ENCODE data around the gene YTHDC1. TPM values are rescaled to one million over a fixed set of nuclear protein-coding genes. Genes with fewer than 3 reads are reported as not detected.

YTHDC1 gene
- total and polyA plus RNA-seq, 4 donors = 37.8 to 103 (median 66.8) TPM

DNA sequence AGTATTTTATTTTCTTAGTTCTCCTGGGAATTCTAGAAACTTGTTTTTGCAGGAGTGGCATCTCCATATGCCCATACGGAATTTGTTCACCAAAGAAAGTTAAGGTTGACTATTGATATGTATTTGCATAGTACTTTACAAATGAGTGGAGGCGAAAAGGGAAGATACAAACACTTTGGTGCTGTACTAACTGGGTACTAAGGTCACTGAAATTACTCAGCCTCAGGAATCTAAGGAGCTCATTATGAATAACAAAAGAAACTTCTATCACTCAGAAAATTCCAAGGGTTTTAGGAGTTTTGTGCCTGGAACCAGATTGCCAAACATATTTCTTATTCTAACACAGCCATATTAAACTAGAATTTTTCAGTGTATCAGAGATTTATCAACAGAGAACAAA, 77.0 kb downstream of the YTHDC1 start:
- Histone ChIP-seq H3K36me3 (ENCODE audit: control insufficient read depth in 1 of 2, insufficient read depth in 2 of 2, low read length in 1 of 2) (no peaks in the 10 kb centered on the region), H3K4me1 (ENCODE audit: control insufficient read depth in 1 of 2, insufficient read depth in 2 of 2, low read length in 2 of 2) (no peaks in the 10 kb centered on the region), H3K4me3 (ENCODE audit: low read length in 2 of 2) (no peak overlapping the region), H3K27ac (ENCODE audit: low read depth in 1 of 2, low read length in 2 of 2) (no peak overlapping the region), H3K27me3 (ENCODE audit: control insufficient read depth in 1 of 2, insufficient read depth in 2 of 2, low read length in 1 of 2) (peaks cover 0 to 1% of the 10 kb centered on the region in 2 donors), H3K9me3 (ENCODE audit: control insufficient read depth, low read length) (no peaks in the 10 kb centered on the region)
- intact Hi-C loops (cut with DNase I) = loop anchor here in 1 of 2 donors (2.0 kb wide), 1 partner anchor 104 kb away; no protein-coding TSS in a partner anchor
- no peak for ATAC-seq (ENCODE audit: low FRiP score)
- no peak for DNase-seq
- 71 to 72% methylated on average over 2 of the region's 2 CpGs for WGBS, 2 donors

DNA sequence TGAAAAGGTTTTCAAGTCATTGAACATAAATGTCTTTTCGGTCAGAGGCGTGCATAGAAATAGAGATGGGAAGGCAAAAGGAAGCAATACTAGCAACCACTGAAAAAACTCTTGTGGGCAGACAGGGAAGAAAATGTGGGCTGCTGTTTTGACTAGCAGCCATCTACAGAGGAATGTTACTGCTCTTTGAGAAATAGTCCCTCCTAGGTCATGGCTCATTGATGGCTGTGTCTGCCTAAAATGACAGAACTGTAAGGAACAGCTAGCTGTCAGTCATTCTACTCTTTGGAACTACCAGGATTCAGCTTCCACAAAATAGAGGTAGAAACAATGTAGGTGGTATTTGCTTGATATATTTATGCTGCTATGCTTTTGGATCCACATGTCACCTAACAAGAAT, 77.5 kb downstream of the YTHDC1 start:
- Histone ChIP-seq H3K36me3 (ENCODE audit: control insufficient read depth in 1 of 2, insufficient read depth in 2 of 2, low read length in 1 of 2) (no peaks in the 10 kb centered on the region), H3K27me3 (ENCODE audit: control insufficient read depth in 1 of 2, insufficient read depth in 2 of 2, low read length in 1 of 2) (peaks cover 0 to 1% of the 10 kb centered on the region in 2 donors), H3K27ac (ENCODE audit: low read depth in 1 of 2, low read length in 2 of 2) (no peak overlapping the region), H3K9me3 (ENCODE audit: control insufficient read depth, low read length) (no peaks in the 10 kb centered on the region), H3K4me1 (ENCODE audit: control insufficient read depth in 1 of 2, insufficient read depth in 2 of 2, low read length in 2 of 2) (no peaks in the 10 kb centered on the region), H3K4me3 (ENCODE audit: low read length in 2 of 2) (no peak overlapping the region)
- ATAC-seq (ENCODE audit: low FRiP score) (no peak), DNase-seq (no peak)
- intact Hi-C loops (cut with DNase I) = loop anchor here in 1 of 2 donors (2.0 kb wide), 1 partner anchor 104 kb away; no protein-coding TSS in a partner anchor
- WGBS, 2 donors = 20 to 27% methylated on average over 2 of the region's 2 CpGs

DNA sequence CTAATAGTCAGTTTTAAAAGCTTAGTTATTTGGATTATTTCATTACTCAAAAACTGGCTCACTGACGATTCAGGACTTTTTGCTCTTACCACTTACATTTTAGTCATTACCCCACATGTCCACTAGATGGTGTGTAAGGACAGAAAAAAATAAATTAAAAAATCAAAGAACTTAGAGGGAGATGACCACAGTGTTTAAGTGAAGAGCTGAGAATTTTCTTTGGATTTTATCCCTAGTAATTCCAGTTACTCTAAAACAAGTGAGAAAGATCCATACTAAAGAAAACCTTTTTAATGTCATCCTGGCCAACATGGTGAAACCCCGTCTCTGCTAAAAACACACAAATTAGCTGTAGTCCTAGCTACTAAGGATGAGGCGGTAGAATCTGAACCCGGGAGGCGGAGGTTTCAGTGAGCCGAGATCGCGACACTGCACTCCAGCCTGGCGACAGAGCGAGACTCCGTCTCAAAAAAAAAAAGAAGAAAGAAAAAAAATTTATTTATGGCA, 78.0 kb downstream of the YTHDC1 start:
- Histone ChIP-seq H3K27me3 (ENCODE audit: control insufficient read depth in 1 of 2, insufficient read depth in 2 of 2, low read length in 1 of 2) (peaks cover 0 to 1% of the 10 kb centered on the region in 2 donors), H3K4me1 (ENCODE audit: control insufficient read depth in 1 of 2, insufficient read depth in 2 of 2, low read length in 2 of 2) (no peaks in the 10 kb centered on the region), H3K36me3 (ENCODE audit: control insufficient read depth in 1 of 2, insufficient read depth in 2 of 2, low read length in 1 of 2) (no peaks in the 10 kb centered on the region), H3K27ac (ENCODE audit: low read depth in 1 of 2, low read length in 2 of 2) (no peak overlapping the region), H3K9me3 (ENCODE audit: control insufficient read depth, low read length) (no peaks in the 10 kb centered on the region), H3K4me3 (ENCODE audit: low read length in 2 of 2) (no peak overlapping the region)
- intact Hi-C loops (cut with DNase I) = loop anchor here (1.0 to 2.0 kb wide), 2 partner anchors 103 to 105 kb away; no protein-coding TSS in a partner anchor
- WGBS, 2 donors = 7 to 9% methylated on average over 11 of the region's 11 CpGs
- DNase-seq (no peak), ATAC-seq (ENCODE audit: low FRiP score) (peak; percentile 78)

DNA sequence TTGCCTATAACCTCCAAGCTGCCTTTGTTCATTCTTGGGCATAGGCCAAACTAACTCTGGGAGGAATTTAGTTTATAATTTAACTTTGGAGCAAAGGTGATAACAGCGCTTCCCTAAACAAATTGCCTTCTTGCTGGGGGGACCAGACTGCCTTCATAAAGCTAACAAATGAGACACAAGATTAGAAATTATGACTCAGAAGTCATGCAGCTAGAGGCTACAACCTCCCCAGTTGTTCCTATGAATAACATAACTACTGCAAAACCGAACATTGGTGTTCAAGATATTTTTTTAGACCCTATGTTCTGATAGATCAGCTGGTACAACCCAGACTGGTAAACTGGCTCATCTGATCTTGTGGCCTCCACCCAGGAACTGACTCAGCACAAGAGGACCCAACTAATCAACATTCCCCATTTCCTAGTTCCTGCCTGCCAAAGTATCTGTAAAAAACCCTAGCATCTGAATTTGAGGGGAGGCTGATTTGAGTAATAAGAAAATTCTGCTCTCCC, 82.4 kb downstream of the YTHDC1 start:
- Histone ChIP-seq H3K27me3 (ENCODE audit: control insufficient read depth in 1 of 2, insufficient read depth in 2 of 2, low read length in 1 of 2) (no peaks in the 10 kb centered on the region), H3K9me3 (ENCODE audit: control insufficient read depth, low read length) (no peaks in the 10 kb centered on the region), H3K4me1 (ENCODE audit: control insufficient read depth in 1 of 2, insufficient read depth in 2 of 2, low read length in 2 of 2) (no peaks in the 10 kb centered on the region), H3K36me3 (ENCODE audit: control insufficient read depth in 1 of 2, insufficient read depth in 2 of 2, low read length in 1 of 2) (no peaks in the 10 kb centered on the region), H3K27ac (ENCODE audit: low read depth in 1 of 2, low read length in 2 of 2) (no peak overlapping the region), H3K4me3 (ENCODE audit: low read length in 2 of 2) (no peak overlapping the region)
- WGBS, 2 donors = 32 to 35% methylated on average over 2 of the region's 2 CpGs
- intact Hi-C loops (cut with DNase I) = no loop called here
- ATAC-seq (ENCODE audit: low FRiP score) (no peak), DNase-seq (no peak)

DNA sequence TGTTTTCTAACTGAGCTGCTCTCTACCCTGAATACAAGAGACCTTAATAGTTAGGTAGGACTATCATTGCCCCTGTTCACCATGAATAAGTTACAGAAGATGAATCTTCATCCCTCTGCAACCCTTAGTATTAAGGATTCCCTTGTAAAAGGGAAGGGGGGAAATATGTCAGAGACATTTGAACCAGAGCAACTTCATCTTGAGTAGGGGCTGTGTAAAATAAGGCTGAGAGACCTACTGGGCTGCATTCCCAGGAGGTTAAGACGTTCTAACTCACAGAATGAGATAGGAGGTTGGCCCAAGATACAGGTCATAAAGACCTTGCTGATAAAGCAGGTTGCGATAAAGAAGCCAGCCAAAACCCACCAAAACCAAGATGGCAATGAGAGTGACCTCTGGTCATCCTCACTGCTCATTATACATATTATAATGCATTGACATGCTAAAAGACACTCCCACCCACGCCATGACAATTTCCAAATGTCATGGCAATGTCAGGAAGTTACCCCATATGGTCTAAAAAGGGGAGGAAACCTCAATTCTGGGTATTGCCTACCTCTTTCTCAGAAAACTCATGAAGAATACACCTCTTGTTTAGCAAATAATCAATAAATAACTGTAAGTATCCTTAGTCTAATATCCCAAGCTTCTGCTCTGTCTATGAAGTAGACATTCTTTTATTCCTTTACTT, 84.9 kb downstream of the YTHDC1 start:
- no peak for DNase-seq
- H3K27me3 ChIP-seq (ENCODE audit: control insufficient read depth in 1 of 2, insufficient read depth in 2 of 2, low read length in 1 of 2) = no peaks in the 10 kb centered on the region
- ATAC-seq (ENCODE audit: low FRiP score) = no peak
- no peak overlapping the region for H3K27ac ChIP-seq (ENCODE audit: low read depth in 1 of 2, low read length in 2 of 2)
- no peaks in the 10 kb centered on the region for H3K9me3 ChIP-seq (ENCODE audit: control insufficient read depth, low read length)
- H3K4me3 ChIP-seq (ENCODE audit: low read length in 2 of 2) = no peak overlapping the region
- H3K4me1 ChIP-seq (ENCODE audit: control insufficient read depth in 1 of 2, insufficient read depth in 2 of 2, low read length in 2 of 2) = no peaks in the 10 kb centered on the region
- intact Hi-C loops (cut with DNase I) = no loop called here
- 61 to 66% methylated on average over 3 of the region's 3 CpGs for WGBS, 2 donors
- H3K36me3 ChIP-seq (ENCODE audit: control insufficient read depth in 1 of 2, insufficient read depth in 2 of 2, low read length in 1 of 2) = no peaks in the 10 kb centered on the region

Other genes starting within 250 kb of the YTHDC1 start
- gene TMPRSS11F, start 220.2 kb downstream of the YTHDC1 start, total RNA-seq = not detected
- gene TMPRSS11F, start 220.2 kb downstream of the YTHDC1 start, polyA plus RNA-seq = not detected
- gene TMPRSS11B, start 104.4 kb downstream of the YTHDC1 start, total RNA-seq = not detected
- 1 to 10 TPM in 1 of 2 donors, under 1 TPM in 1; 0.31 to 1.0 TPM for gene TMPRSS11B, start 104.4 kb downstream of the YTHDC1 start, polyA plus RNA-seq
- gene TMPRSS11E, start 97.4 kb upstream of the YTHDC1 start, total RNA-seq = not detected
- gene TMPRSS11E, start 97.4 kb upstream of the YTHDC1 start, polyA plus RNA-seq = under 1 TPM; 0.13 to 0.15 TPM
- not detected for gene UGT2B17, start 226.2 kb upstream of the YTHDC1 start, total RNA-seq
- gene UGT2B17, start 226.2 kb upstream of the YTHDC1 start, polyA plus RNA-seq = 1 to 10 TPM in 1 of 2 donors, not detected in 1; 1.3 TPM